Brain microvascular endothelial cell (primary cell): ENCODE measurements around the gene ARV1.

Experiments used
- DNase-seq: peaks from one replicate; pipeline ENCODE4 v3.0.0-alpha.2; 2020
- H3K27ac ChIP-seq: fragments of 250-450 bp; sonication (Bioruptor Pico); 2 replicates; pipeline ENCODE4 v1.5.1; 2020; ENCODE audit warnings: mild to moderate bottlenecking, moderate library complexity
- H3K27me3 ChIP-seq: fragments of 250-450 bp; sonication (Bioruptor Pico); replicated peaks from 2 replicates; pipeline ENCODE4 v1.5.1; 2020; ENCODE audit warnings: mild to moderate bottlenecking
- H3K36me3 ChIP-seq: fragments of 250-450 bp; sonication (Bioruptor Pico); replicated peaks from 2 replicates; pipeline ENCODE4 v1.5.1; 2020; ENCODE audit warnings: mild to moderate bottlenecking
- H3K4me3 ChIP-seq: 2 replicates; pipeline ENCODE4 v1.5.1; 2011; ENCODE audit warnings: low read depth, mild to moderate bottlenecking, control low read depth, low read length, moderate library complexity
- in situ Hi-C: cut with HindIII; loops from 2 replicates; pipeline ENCODE4 v1.10.0; 2017; ENCODE audit warnings: low sequenced_read_pairs, low pct_ligation_motif_present
- TF ChIP-seq, protein P1 (sequence below): IDR thresholded peaks from 2 replicates; pipeline ENCODE4 v1.5.1; 2011; ENCODE audit warnings: low read depth, mild to moderate bottlenecking, moderate library complexity, low read length, control low read depth, inconsistent platforms; ENCODE audit errors: missing control alignments

Gene ARV1

GRCh38 chr1:231037585-231038517 lies 59.0 kb downstream of the ARV1 start:
- in situ Hi-C loops: no loop called here
- H3K4me3 ChIP-seq: no peak overlapping the region
- H3K36me3 ChIP-seq: no peaks in the 10 kb centered on the region
- no peak overlapping the region for H3K27ac ChIP-seq
- DNase-seq: peak; percentile 38
- no peaks in the 10 kb centered on the region for H3K27me3 ChIP-seq
- TF ChIP-seq, protein P1, sequence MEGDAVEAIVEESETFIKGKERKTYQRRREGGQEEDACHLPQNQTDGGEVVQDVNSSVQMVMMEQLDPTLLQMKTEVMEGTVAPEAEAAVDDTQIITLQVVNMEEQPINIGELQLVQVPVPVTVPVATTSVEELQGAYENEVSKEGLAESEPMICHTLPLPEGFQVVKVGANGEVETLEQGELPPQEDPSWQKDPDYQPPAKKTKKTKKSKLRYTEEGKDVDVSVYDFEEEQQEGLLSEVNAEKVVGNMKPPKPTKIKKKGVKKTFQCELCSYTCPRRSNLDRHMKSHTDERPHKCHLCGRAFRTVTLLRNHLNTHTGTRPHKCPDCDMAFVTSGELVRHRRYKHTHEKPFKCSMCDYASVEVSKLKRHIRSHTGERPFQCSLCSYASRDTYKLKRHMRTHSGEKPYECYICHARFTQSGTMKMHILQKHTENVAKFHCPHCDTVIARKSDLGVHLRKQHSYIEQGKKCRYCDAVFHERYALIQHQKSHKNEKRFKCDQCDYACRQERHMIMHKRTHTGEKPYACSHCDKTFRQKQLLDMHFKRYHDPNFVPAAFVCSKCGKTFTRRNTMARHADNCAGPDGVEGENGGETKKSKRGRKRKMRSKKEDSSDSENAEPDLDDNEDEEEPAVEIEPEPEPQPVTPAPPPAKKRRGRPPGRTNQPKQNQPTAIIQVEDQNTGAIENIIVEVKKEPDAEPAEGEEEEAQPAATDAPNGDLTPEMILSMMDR: no peak

GRCh38 chr1:231039161-231040018 lies 60.5 kb downstream of the ARV1 start:
- no peak overlapping the region for H3K27ac ChIP-seq
- no peak for DNase-seq
- TF ChIP-seq, protein P1: no peak
- peak overlapping the region; percentile 69 for H3K4me3 ChIP-seq
- H3K27me3 ChIP-seq: no peaks in the 10 kb centered on the region
- no peaks in the 10 kb centered on the region for H3K36me3 ChIP-seq
- in situ Hi-C loops: no loop called here

GRCh38 chr1:231040019-231040799 lies 61.3 kb downstream of the ARV1 start, which contains the start of gene FAM89A:
TSS of gene FAM89A (minus strand) at chr1:231040254. CDS start at chr1:231040211, 43 bp downstream.
- Histone ChIP-seq H3K27ac (no peak within 1 kb of the TSS), H3K27me3 (no peaks in the 10 kb centered on the region), H3K36me3 (no peaks in the 10 kb centered on the region), H3K4me3 (peak within 1 kb of the TSS; percentile 69)
- in situ Hi-C loops: no loop called here
- TF ChIP-seq, protein P1: no peak
- DNase-seq: no peak

GRCh38 chr1:231040800-231041718 lies 62.2 kb downstream of the ARV1 start:
- TF ChIP-seq, protein P1: no peak
- DNase-seq: no peak
- no peaks in the 10 kb centered on the region for H3K27me3 ChIP-seq
- no peak overlapping the region for H3K27ac ChIP-seq
- H3K4me3 ChIP-seq: peak overlapping the region; percentile 64
- H3K36me3 ChIP-seq: no peaks in the 10 kb centered on the region
- in situ Hi-C loops: no loop called here
